Measurements from ENCODE around the gene EIF2B5.

DNA sequence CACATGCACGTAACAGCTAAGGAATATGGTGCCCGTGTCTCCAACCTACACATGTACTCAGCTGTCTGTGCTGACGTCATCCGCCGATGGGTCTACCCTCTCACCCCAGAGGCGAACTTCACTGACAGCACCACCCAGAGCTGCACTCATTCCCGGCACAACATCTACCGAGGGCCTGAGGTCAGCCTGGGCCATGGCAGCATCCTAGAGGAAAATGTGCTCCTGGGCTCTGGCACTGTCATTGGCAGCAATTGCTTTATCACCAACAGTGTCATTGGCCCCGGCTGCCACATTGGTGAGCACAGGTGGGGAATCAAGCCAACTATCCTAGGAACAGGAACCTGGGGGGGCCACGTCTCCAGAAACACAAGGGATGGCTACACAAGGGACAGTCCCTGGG lies 5.3 kb downstream of the EIF2B5 start:
- TF ChIP-seq GATA2 (IDR thresholded peaks at IDR 0.05; ENCODE audit: low read depth, low read length) (no peak), GATA3 (IDR thresholded peaks at IDR 0.05; ENCODE audit: low read depth, low read length) (no peak)

All from SH-SY5Y (cell line).